Measurements from ENCODE around the gene KCNH1. TPM values are rescaled to one million over a fixed set of nuclear protein-coding genes. Genes with fewer than 3 reads are reported as not detected.
A peak's percentile ranks its signal among the peaks of the same experiment; 100 is the strongest.

The KCNH1 gene
- total RNA-seq, 1 experiment from 2014 or later = 7.5 TPM

DNA sequence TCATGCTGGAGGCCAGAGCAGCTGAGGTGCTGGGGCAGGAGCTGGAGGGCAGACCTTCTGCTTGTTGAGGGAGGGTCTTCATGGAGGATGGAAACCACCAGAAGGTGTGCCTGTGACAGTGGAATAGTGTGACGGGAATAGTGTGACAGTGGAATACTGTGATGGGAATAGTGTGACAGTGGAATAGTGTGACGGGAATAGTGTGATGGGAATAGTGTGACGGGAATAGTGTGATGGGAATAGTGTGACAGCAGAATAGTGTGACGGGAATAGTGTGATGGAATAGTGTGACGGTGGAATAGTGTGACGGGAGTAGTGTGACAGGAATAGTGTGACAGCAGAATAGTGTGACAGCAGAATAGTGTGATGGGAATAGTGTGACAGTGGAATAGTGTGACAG, 480.2 kb downstream of the KCNH1 start:
- no peak for DNase-seq (ENCODE audit: low read depth)

DNA sequence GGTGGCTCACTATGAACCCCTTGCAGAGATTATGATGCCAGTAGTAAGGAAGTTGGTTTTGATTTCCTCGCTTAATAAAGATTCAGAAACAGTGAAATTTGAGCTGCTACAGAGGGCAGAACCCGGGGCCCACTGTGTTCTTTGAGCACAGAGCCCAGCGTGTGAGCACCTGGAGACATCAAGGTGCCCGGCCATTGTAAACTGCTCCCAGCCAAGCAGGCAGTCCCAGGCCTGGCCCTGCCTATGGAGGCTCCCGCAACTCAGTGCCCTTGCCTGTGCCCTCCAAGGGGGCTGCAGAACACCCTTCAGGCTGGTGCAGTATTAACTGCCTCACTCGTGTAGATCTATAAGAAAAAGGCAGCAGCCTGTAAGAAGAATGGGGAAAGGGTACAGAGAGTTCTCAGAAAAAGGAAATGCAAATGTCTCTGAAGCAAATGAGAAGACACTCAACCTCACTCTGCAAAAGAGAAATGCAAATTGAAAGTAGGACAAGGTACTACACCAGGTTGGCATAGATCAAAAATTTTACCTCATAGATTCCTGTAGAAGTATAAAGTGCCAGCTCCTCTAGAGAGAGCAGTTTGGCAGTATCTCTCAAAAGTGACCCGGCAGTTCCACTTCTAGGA, 481.5 kb downstream of the KCNH1 start:
- DNase-seq (ENCODE audit: low read depth) = no peak

DNA sequence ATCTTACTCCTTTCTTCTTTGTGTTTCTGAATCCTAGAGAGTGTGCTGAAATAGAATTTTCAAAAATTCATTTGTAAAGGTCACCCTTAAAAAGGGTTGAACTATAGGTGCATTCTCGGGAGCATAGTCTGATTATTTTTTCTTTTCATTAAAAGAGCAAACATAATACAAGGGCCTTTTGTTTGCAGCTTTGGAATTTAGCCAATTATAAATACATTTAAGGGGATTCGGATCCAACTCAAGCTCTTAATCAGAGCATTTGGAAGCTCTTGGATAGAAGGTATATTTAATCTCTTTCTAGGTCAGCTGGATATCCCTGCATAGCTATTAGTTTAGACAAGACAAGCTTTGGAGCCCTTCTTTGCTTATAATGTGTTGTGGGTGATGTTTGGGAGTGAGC, 483.5 kb downstream of the KCNH1 start:
- no peak for DNase-seq (ENCODE audit: low read depth)

DNA sequence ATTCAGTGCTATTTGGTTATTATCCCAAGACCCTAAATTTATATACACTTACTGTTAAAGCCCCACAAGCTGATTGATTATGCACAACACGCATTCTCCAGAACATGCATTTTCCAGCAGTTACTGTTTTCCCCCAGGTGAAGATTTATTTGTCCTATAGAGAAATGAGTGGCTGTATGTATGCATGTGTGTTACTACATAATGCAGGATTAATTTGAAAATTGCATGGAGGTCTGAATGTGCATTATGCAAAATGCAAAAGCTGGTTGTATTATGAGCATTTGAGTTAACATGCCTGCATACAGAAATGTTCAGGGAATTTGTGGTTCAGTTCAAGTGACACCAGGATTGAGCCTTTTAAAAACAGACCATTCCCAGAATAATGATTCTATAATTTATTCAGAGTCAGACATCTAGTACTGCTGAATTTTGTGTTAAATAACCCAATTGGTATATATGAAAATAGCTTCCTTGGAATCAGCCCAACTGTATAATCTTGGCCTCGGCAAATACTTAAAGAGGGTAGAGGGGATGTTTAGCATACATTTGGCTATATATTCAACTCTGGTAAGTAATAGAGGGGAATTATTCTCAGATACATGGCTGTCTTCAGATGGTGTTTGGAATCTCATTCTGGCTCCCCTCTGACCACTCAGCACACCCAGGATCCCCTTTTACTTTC, 485.2 kb downstream of the KCNH1 start:
- DNase-seq (ENCODE audit: low read depth) = no peak

DNA sequence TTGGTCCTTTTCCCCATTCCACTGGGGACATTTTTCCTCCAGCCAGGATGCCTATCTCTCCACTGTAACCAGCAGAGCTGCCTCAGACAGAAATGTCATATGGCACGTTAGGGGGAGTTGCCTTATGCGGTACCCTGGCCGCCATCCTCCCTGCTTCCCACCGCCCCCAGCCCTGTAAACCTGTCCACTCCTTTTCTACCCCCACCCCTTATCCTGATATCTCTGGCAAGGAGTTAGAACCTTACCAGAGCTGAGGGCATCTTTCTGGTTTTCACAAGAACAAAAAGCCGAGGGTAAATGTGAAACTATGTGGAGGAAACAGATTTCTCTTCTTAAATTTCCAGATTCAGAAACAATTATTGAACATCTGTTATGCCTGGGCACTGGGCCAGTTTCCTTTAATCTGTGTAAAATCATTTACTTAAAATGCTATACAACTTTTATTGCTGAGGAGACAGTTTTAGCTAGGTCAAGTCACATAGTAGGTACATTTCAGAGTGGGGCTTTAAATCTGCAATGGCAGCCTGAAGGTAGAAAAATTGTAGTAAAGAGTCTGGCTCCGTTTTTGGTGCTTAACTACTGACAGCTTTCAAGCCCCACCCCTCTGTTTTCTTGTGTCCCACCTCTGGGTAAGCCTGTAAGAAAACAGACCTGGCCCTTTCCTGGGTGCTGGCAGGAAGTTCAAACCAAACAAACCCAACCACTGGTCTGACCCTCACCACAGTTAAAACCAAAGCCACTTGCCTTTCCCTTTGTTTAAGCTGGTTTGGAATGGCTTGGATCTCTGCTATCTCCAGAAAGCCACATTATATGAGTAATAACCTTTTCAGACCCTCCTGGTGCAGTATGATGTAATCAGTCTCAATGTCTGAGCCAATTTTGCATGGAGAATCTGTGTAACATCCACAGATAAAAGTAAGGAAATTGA, 486.3 kb downstream of the KCNH1 start:
- peak; percentile 70 for DNase-seq (ENCODE audit: low read depth)

DNA sequence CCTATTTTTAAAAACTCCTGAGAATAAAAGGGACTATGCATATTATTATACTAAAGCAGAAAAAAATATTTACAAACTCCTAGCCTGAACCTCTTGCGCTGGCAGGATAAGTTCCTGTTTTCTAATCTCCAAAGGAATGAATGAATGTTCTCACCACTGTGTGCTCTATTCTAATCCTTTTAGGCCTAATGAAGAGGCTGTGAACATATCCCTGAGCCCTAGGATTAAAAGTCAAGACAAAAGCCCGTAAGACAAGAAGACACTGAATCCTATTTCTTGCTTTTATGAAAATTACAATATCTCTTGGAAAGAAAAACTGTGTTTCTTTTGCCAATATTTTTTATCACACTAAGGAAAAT, 487.7 kb downstream of the KCNH1 start:
- no peak for DNase-seq (ENCODE audit: low read depth)

DNA sequence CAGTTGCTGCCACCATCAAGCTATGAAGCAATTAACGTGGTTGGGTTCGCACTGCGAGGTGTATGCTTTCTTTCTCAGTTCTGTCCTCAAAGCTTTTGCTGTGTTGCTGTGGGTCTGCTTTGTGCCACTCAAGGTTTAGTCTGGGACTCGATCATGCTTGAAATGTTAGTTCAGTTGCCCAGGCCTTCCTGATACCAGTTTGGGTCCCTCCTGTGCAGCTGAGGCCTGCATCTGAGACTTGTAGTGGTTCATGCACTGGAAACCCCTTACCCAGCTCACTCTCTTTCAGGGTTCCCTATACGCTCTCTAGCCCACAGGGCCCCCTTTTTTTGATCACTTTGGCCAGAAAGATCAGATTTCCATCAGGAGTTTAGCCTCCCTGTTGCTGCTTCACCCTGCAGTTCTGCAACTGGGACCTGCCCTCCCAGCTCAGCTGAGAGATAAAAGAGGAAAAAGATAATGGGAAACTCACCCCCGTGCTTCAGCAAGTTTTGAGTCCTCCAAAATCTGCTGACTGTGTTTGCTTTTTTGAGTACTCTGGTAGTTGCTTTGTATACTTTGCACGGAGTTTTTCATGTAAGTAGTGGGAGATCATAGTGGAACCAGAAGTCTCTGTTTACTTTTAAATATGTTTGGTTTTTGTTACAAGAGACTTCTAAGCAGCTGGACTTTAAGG, 488.2 kb downstream of the KCNH1 start:
- DNase-seq (ENCODE audit: low read depth) = no peak

DNA sequence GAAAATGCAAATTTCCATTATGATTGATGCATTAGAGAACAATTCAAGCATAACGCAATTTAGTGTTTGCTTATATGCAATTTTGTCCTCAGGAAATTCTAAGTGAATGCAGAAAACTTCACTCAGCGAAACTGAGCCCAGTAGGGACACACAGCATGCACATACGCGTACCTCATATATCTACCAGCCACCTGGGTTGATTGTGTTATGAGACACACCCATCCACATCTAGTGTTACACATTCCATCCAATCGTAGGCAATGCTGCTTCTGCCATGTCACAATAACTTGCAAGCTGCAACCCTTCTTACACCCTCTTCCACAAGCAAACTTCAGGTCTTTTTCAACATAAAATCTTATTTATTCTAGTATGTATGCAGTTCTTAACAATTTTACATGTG, 492.4 kb downstream of the KCNH1 start:
- no peak for DNase-seq (ENCODE audit: low read depth)

DNA sequence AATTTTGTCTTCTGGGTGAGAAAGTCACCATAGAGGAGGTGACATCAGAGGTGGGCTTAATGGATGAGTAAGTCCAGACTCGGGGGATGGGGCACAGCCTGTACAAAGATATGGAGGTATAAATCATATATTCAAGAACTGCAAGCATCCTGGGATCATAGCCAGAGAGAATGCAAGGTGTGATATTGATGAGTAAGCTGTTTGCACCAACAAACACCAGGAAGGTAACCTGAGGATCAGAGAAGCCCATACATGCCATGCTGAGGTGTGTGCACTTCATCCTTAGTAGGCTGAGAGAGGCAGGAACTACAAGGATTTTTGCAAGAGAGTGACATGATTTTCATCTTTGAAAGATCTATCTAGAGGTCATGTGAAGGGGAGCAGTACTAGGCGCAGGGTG, 498.8 kb downstream of the KCNH1 start:
- DNase-seq (ENCODE audit: low read depth) = no peak

DNA sequence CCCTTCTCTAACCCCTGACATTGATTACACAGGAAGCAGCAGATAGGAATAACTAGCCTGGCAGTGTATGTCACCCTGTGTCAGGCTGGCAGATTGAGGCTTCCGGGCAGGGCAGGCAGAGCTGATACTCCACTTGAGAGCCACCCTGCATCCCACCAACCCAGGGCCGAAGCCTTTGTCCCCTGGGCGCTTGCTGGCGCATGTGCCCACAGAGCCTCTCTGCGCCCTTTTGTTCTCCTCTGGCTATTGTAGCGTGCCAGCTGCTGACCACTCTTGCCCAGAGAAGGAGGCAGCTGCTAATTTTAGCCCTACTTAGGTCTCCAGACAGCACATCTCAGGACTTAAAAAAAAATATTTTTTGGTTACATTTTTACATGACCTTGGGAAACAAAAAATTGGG, 500.3 kb downstream of the KCNH1 start:
- peak; percentile 39 for DNase-seq (ENCODE audit: low read depth)

DNA sequence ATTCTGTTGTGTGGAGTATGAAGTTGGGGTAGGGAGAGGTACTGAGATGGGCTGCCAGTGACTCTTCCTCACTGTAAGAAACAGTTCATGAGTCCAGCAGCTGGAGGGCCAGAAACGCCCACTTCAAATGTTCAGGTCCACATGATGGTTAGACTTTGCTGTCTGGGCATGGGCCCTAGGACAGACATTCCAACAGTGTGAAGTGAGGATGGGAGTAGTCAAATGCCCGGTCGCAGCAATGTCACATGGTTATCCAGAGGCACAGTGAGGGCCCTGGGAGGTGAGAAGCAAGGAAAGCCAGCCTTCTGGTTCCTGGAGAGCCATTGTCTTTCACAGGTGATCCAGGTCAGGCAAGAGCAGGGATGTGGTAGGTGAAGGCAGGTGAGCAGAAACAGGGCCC, 500.8 kb downstream of the KCNH1 start:
- no peak for DNase-seq (ENCODE audit: low read depth)

DNA sequence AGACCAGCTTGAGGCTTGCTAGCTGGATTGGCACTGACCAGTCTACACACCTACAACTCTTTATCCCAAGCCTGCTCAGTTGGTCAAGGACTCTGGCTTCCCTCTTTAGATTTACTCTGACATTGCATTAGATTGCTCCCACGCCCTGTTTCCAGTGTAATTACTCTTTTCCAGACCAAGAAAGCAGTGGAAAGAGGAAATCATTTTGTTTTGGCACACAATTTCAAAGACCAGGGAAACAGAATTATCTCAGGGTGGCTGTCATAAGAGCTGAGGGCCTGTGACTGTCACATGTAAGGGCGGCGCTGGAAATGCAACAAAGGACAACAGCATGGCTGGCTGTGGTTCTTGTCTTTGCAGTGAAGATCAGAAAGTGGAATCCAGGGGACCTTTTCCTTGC, 502.5 kb downstream of the KCNH1 start:
- no peak for DNase-seq (ENCODE audit: low read depth)

DNA sequence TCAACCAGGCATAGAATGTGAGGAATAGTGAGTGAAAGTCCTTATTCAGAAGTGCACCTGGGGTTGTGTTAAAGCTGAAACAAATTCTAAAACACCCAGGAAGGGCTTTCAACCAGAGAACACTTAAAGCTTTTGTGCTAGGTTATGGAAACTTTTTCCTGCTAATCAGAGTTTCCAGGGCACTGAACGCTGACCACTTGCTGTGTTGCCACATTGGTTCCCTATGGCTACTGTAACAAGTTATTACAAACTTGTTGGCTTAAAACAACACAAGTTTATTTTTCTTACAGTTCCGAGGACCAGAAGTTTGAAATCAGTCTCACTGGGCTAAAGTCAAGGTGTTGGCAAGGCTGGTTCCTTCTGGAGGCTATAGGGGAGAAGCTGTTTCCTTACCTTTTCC, 504.7 kb downstream of the KCNH1 start:
- DNase-seq (ENCODE audit: low read depth) = no peak

DNA sequence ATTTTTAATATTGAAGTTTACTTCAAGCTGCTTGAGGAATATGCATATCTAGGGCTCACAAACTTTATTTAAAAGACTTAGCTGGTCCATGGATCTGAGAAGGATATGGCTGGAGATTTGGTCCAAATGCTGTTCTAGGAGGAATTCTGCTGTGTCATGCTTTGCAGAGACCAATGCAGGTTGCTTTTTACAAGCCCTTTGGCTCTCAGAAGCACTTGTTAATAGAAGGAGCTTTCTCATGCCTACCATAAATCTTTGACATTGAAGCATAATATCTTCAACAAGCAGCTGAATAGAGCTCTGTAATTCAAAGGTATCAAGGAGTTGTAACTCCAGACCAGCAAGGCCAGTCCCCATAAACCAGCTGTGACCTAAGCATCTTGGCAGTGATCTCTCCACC, 506.2 kb downstream of the KCNH1 start:
- DNase-seq (ENCODE audit: low read depth) = no peak

Other genes with a start within 250 kb of the KCNH1 start
- gene RCOR3, start 125.2 kb upstream of the KCNH1 start, total RNA-seq (2014; rRNA removed) = 23.0 and 32.4 TPM in 2 replicates
- gene TRAF5, start 192.7 kb upstream of the KCNH1 start, total RNA-seq (2014; rRNA removed) = 2.8 and 4.2 TPM in 2 replicates